ENCODE measurements around the gene ABLIM3.

ABLIM3 gene

DNA sequence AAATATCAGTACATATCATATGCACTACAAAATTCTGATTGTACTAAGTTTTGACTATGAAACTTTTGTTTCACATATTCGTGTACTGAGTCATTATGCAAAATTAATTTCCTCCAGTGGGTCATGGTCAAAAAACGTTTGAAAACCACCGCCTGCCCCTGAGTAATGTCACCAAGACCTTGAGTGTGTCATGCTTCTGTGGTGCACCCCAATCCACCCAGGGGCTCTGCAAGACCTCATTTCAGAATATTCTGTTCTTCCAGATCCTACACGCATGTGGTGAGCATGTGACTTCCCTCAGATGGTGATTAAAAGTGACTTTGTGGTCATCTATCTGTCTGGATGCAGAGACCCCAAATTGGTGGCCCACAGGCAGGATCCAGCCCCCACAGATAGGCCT, 31.0 kb downstream of the ABLIM3 start:
- TF ChIP-seq POLR2AphosphoS5 (IDR thresholded peaks at IDR 0.05; ENCODE audit: low read depth, low read length) (no peak), SIN3A (IDR thresholded peaks at IDR 0.05; ENCODE audit: borderline replicate concordance, insufficient read depth, low read length) (no peak), TAF1 (IDR thresholded peaks at IDR 0.05; ENCODE audit: borderline replicate concordance, insufficient read depth, low read length) (no peak), FOXP2 (optimal IDR thresholded peaks at IDR 0.05; ENCODE audit: borderline replicate concordance, extremely low read depth, extremely low read length, insufficient read depth) (no peak)
- TF ChIP-seq, protein P1, sequence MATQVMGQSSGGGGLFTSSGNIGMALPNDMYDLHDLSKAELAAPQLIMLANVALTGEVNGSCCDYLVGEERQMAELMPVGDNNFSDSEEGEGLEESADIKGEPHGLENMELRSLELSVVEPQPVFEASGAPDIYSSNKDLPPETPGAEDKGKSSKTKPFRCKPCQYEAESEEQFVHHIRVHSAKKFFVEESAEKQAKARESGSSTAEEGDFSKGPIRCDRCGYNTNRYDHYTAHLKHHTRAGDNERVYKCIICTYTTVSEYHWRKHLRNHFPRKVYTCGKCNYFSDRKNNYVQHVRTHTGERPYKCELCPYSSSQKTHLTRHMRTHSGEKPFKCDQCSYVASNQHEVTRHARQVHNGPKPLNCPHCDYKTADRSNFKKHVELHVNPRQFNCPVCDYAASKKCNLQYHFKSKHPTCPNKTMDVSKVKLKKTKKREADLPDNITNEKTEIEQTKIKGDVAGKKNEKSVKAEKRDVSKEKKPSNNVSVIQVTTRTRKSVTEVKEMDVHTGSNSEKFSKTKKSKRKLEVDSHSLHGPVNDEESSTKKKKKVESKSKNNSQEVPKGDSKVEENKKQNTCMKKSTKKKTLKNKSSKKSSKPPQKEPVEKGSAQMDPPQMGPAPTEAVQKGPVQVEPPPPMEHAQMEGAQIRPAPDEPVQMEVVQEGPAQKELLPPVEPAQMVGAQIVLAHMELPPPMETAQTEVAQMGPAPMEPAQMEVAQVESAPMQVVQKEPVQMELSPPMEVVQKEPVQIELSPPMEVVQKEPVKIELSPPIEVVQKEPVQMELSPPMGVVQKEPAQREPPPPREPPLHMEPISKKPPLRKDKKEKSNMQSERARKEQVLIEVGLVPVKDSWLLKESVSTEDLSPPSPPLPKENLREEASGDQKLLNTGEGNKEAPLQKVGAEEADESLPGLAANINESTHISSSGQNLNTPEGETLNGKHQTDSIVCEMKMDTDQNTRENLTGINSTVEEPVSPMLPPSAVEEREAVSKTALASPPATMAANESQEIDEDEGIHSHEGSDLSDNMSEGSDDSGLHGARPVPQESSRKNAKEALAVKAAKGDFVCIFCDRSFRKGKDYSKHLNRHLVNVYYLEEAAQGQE (IDR thresholded peaks at IDR 0.05; ENCODE audit: insufficient read depth in 1 of 2, low read depth in 2 of 2, low read length in 2 of 2) = no peak

DNA sequence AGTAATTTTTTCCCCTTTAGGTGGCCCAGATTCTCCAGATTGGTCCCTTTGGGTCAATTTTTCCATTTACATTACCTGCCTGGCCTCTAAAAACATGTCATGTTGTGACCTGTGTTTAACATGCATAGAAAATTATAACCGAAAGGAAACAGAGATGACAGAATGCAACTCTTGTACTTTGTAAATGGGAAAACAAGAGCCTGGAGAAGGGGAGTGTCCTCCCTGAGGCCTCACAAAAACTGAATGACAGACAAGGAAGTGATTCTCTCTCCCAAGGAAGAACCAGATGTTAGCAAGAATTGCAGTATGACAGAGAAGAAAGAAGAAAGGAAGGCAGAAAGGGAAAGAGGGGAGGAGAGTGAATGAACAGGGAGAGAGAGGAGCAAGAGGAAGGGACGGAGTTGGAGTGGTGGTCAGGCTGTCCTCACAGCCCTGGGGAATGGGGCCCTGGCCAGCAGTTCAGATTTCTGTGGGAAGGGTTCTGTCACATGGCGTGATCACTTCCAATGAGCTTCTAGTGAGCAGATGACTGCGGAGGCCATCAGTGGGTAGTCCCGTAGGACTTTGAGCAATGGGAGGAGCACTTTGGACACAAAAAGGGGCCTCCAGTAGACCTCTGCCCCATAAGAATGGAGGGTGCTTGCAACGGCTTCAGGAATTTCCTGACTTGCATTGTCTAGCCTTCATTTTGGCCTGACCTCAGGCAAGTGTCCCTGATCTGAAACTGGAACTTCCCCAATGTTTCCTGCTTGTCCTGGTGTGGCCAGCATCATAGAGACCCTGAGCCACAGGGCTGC, 31.6 kb downstream of the ABLIM3 start:
- TF ChIP-seq POLR2AphosphoS5 (IDR thresholded peaks at IDR 0.05; ENCODE audit: low read depth, low read length) (no peak), SIN3A (IDR thresholded peaks at IDR 0.05; ENCODE audit: borderline replicate concordance, insufficient read depth, low read length) (no peak), FOXP2 (optimal IDR thresholded peaks at IDR 0.05; ENCODE audit: borderline replicate concordance, extremely low read depth, extremely low read length, insufficient read depth) (no peak)

DNA sequence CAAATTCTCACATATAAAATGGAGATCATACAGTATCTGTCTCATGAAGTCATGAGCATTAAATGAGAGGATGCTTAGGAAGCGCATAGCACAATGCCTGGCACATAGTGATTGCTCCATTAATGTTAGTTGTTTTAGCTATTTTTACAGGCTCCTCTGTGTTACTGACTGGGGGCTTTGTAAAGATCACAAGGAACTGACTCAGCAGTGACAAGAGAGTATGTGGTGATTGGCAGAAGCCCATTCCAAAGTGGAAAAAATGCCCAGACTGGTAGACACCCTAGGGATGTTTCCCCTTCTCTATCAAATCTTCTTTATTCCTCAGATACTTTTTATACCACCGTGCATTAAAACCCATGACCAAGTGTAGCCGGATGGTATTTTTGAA, 33.5 kb downstream of the ABLIM3 start:
- no peak for TF ChIP-seq TAF1 (IDR thresholded peaks at IDR 0.05; ENCODE audit: borderline replicate concordance, insufficient read depth, low read length)
- no peak for TF ChIP-seq FOXP2 (optimal IDR thresholded peaks at IDR 0.05; ENCODE audit: borderline replicate concordance, extremely low read depth, extremely low read length, insufficient read depth)
- TF ChIP-seq, protein P1 (IDR thresholded peaks at IDR 0.05; ENCODE audit: insufficient read depth in 1 of 2, low read depth in 2 of 2, low read length in 2 of 2) = no peak
- TF ChIP-seq POLR2AphosphoS5 (IDR thresholded peaks at IDR 0.05; ENCODE audit: low read depth, low read length) = no peak
- no peak for TF ChIP-seq SIN3A (IDR thresholded peaks at IDR 0.05; ENCODE audit: borderline replicate concordance, insufficient read depth, low read length)

DNA sequence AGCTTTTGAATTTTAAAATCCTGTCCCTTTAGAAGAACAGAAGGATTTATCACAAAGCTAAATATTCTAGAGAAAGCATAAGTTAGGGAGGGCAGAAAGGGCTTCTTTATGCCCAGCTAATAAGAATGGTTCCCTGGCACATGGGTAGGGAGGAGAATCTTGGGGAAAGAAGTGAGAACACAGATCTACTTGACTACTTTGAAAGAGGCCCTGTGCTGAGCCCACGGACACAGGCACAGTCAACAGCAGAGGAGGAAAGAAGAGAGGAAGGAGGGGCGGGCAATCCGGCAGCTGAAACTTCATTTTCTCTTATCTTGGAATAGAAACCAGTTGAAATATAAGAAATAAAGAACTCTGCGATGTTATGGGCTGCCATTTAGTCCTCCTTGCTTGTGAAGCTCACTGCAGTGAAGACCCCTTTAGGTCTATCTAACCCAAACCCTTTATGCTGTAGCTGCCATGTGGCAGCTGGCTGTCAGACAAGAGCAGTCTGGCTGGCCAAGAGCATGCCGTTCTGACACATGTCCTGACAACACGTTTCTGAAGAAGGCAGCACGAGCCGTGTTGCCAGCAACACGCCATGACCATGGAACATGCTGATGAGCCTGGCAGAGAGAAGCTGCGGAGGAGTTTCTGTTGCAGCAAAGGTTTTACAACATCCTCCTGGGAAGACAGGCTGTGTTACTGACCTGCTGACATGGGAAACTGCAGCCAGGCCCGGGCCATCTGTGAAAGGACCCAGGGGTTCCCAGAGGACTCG, 34.2 kb downstream of the ABLIM3 start:
- TF ChIP-seq FOXP2 (optimal IDR thresholded peaks at IDR 0.05; ENCODE audit: borderline replicate concordance, extremely low read depth, extremely low read length, insufficient read depth) (no peak), SIN3A (IDR thresholded peaks at IDR 0.05; ENCODE audit: borderline replicate concordance, insufficient read depth, low read length) (no peak), POLR2AphosphoS5 (IDR thresholded peaks at IDR 0.05; ENCODE audit: low read depth, low read length) (no peak), TAF1 (IDR thresholded peaks at IDR 0.05; ENCODE audit: borderline replicate concordance, insufficient read depth, low read length) (no peak)
- TF ChIP-seq, protein P1 (IDR thresholded peaks at IDR 0.05; ENCODE audit: insufficient read depth in 1 of 2, low read depth in 2 of 2, low read length in 2 of 2) = no peak

DNA sequence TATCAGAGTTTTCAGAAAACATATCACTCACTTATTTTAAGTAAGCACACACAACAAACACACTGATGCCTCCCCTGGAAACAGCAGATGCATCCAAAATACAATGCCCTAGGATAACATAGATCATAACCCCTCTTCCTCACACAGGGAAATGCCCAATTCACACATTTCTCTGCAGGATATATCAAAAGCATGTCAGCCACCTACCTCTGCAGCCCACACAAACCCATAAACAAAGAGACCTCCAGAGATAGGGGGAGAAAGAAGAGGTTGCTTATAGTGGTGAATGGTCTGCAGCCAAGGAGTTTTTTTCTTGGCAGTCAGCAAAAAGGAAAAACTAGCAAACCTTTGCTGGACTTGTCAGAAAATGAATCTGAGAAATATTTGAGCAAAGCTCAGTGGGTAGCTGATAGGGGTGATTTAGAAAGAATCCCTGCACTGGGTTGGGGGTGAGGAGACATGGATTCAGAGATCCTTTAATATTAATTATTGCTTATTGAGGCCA, 36.1 kb downstream of the ABLIM3 start:
- no peak for TF ChIP-seq FOXP2 (optimal IDR thresholded peaks at IDR 0.05; ENCODE audit: borderline replicate concordance, extremely low read depth, extremely low read length, insufficient read depth)
- no peak for TF ChIP-seq POLR2AphosphoS5 (IDR thresholded peaks at IDR 0.05; ENCODE audit: low read depth, low read length)
- TF ChIP-seq SIN3A (IDR thresholded peaks at IDR 0.05; ENCODE audit: borderline replicate concordance, insufficient read depth, low read length) = no peak
- TF ChIP-seq, protein P1 (IDR thresholded peaks at IDR 0.05; ENCODE audit: insufficient read depth in 1 of 2, low read depth in 2 of 2, low read length in 2 of 2) = no peak
- TF ChIP-seq TAF1 (IDR thresholded peaks at IDR 0.05; ENCODE audit: borderline replicate concordance, insufficient read depth, low read length) = no peak
